Measurements from ENCODE around the gene NRP2. TPM values are rescaled to one million over a fixed set of nuclear protein-coding genes. Genes with fewer than 3 reads are reported as not detected.

The NRP2 gene
- total and polyA plus RNA-seq, 2 of the 13 experiments (the other 11 are each of a cell fraction or from before 2014, with no cell fraction given) = 0.65 to 1.4 TPM

GRCh38 chr2:205700331-205701132 lies 18.2 kb downstream of the NRP2 start (continued):
- no peak for TF ChIP-seq ZNF646 (CRISPR knock-in tag; IDR thresholded peaks at IDR 0.05)
- no peak for TF ChIP-seq ZNF317 (CRISPR knock-in tag; IDR thresholded peaks at IDR 0.05)
- TF ChIP-seq RERE (CRISPR knock-in tag; IDR thresholded peaks at IDR 0.05; ENCODE audit: low read depth) = no peak
- no peak for TF ChIP-seq HNRNPL (IDR thresholded peaks at IDR 0.05; ENCODE audit: low read depth, low read length)
- no peak for TF ChIP-seq ZNF510 (CRISPR knock-in tag; IDR thresholded peaks at IDR 0.05; ENCODE audit: low read depth)
- TF ChIP-seq ZNF766 (CRISPR knock-in tag; IDR thresholded peaks at IDR 0.05; ENCODE audit: borderline replicate concordance) = no peak
- no peak for TF ChIP-seq RBFOX2 (IDR thresholded peaks at IDR 0.05; ENCODE audit: low read depth, low read length)
- TF ChIP-seq POLR2AphosphoS5 (IDR thresholded peaks at IDR 0.05; ENCODE audit: low read depth, low read length) = no peak
- TF ChIP-seq RNF219 (CRISPR knock-in tag; IDR thresholded peaks at IDR 0.05) = no peak
- TF ChIP-seq ZNF737 (CRISPR knock-in tag; IDR thresholded peaks at IDR 0.05; ENCODE audit: borderline replicate concordance) = no peak
- TF ChIP-seq NR2F2 (IDR thresholded peaks at IDR 0.05; ENCODE audit: borderline replicate concordance, low read depth) = no peak; the same call in 1 of the 2 replicates
- no peak for TF ChIP-seq ZNF546 (CRISPR knock-in tag; conservative IDR thresholded peaks at IDR 0.05)
- TF ChIP-seq DDIT3 (CRISPR knock-in tag; IDR thresholded peaks at IDR 0.05) = no peak
- no peak for TF ChIP-seq ZNF432 (CRISPR knock-in tag; IDR thresholded peaks at IDR 0.05; ENCODE audit: borderline replicate concordance)
